Glutamatergic neuron (in vitro differentiated cells): Measurements from ENCODE around the gene ZNF618. TPM values are rescaled to one million over a fixed set of nuclear protein-coding genes. Genes with fewer than 3 reads are reported as not detected.

Experiments
- DNase-seq: peaks from one replicate; pipeline ENCODE4 v3.0.0; 2022
- H3K27ac Mint-ChIP-seq: one replicate; pipeline ENCODE4 v1.8.0; 2020; ENCODE audit warnings: mild to moderate bottlenecking, mixed read lengths, inconsistent platforms; ENCODE audit not compliant: unreplicated experiment
- H3K27me3 Mint-ChIP-seq: one replicate; pipeline ENCODE4 v1.8.0; 2020; ENCODE audit warnings: mild to moderate bottlenecking, moderate library complexity, mixed read lengths, inconsistent platforms; ENCODE audit not compliant: unreplicated experiment
- H3K36me3 Mint-ChIP-seq: one replicate; pipeline ENCODE4 v1.8.0; 2020; ENCODE audit warnings: mild to moderate bottlenecking, mixed read lengths, inconsistent platforms; ENCODE audit not compliant: unreplicated experiment
- H3K4me1 Mint-ChIP-seq: one replicate; pipeline ENCODE4 v1.8.0; 2020; ENCODE audit warnings: mild to moderate bottlenecking, low read depth, mixed read lengths, inconsistent platforms; ENCODE audit not compliant: unreplicated experiment
- H3K4me3 Mint-ChIP-seq: one replicate; pipeline ENCODE4 v1.8.0; 2020; ENCODE audit warnings: mild to moderate bottlenecking, mixed read lengths, inconsistent platforms; ENCODE audit not compliant: unreplicated experiment
- H3K9me3 Mint-ChIP-seq: one replicate; pipeline ENCODE4 v1.8.0; 2020; ENCODE audit warnings: mild to moderate bottlenecking, moderate library complexity, mixed read lengths, inconsistent platforms; ENCODE audit not compliant: unreplicated experiment
- CTCF ChIP-seq: fragments of 200-600 bp; sonication (generic); IDR thresholded peaks from one replicate; pipeline ENCODE4 v1.5.0; 2021; ENCODE audit not compliant: partially characterized antibody, unreplicated experiment
- total RNA-seq: library from RNA; stranded (reverse); fragmentation: NEBNext Ultra II Directional; extraction: Animal tissue kit (Norgen Biotek cat#: 25700); gene quantifications from one replicate; pipeline ENCODE4 v1.2.1, GENCODE V29; 2021; ENCODE audit not compliant: unreplicated experiment

Gene ZNF618
- total RNA-seq, 1 donor from 2014 or later, result 114 TPM

- H3K27me3 Mint-ChIP-seq, result peaks cover 5% of the 10 kb centered on the region
- no peak overlapping the region for H3K27ac Mint-ChIP-seq
- peaks cover 5% of the 10 kb centered on the region for H3K36me3 Mint-ChIP-seq
- H3K4me1 Mint-ChIP-seq, result no peaks in the 10 kb centered on the region
- H3K4me3 Mint-ChIP-seq, result no peak overlapping the region
- no peak for DNase-seq
- TF ChIP-seq CTCF, result no peak
- H3K9me3 Mint-ChIP-seq, result peaks cover 2% of the 10 kb centered on the region
Observed at GRCh38 chr9:114091711-114092110, 215.6 kb downstream of the ZNF618 start.

- H3K27ac Mint-ChIP-seq, result no peak overlapping the region
- no peak for DNase-seq
- no peak for TF ChIP-seq CTCF
- peaks cover 2% of the 10 kb centered on the region for H3K9me3 Mint-ChIP-seq
- H3K4me1 Mint-ChIP-seq, result no peaks in the 10 kb centered on the region
- H3K36me3 Mint-ChIP-seq, result peaks cover 1% of the 10 kb centered on the region
- H3K27me3 Mint-ChIP-seq, result peaks cover 5% of the 10 kb centered on the region
- H3K4me3 Mint-ChIP-seq, result no peak overlapping the region
Observed at GRCh38 chr9:114092336-114092735, 216.2 kb downstream of the ZNF618 start.

GRCh38 chr9:114093031-114093471, 216.9 kb downstream of the ZNF618 start:
- TF ChIP-seq CTCF, result no peak
- Mint-ChIP-seq H3K9me3 (peaks cover 2% of the 10 kb centered on the region), H3K36me3 (no peaks in the 10 kb centered on the region), H3K27me3 (peaks cover 5% of the 10 kb centered on the region), H3K4me1 (no peaks in the 10 kb centered on the region), H3K27ac (no peak overlapping the region), H3K4me3 (no peak overlapping the region)
- no peak for DNase-seq

GRCh38 chr9:114093761-114094505, 217.8 kb downstream of the ZNF618 start:
- H3K4me1 Mint-ChIP-seq, result peaks cover under 1% of the 10 kb centered on the region
- H3K27me3 Mint-ChIP-seq, result peaks cover 5% of the 10 kb centered on the region
- no peak for DNase-seq
- H3K4me3 Mint-ChIP-seq, result no peak overlapping the region
- no peak for TF ChIP-seq CTCF
- H3K9me3 Mint-ChIP-seq, result peaks cover 2% of the 10 kb centered on the region
- H3K36me3 Mint-ChIP-seq, result no peaks in the 10 kb centered on the region
- H3K27ac Mint-ChIP-seq, result no peak overlapping the region

- no peak for DNase-seq
- TF ChIP-seq CTCF, result no peak
- Mint-ChIP-seq H3K27ac (no peak overlapping the region), H3K4me1 (peaks cover 3% of the 10 kb centered on the region), H3K9me3 (peaks cover 5% of the 10 kb centered on the region), H3K4me3 (no peak overlapping the region), H3K27me3 (peaks cover 7% of the 10 kb centered on the region), H3K36me3 (no peaks in the 10 kb centered on the region)
Observed at GRCh38 chr9:114094971-114095370, 218.9 kb downstream of the ZNF618 start.
